WTC11 (cell line): ENCODE data around the gene WNT8B. TPM values are rescaled to one million over a fixed set of nuclear protein-coding genes. Genes with fewer than 3 reads are reported as not detected.

Source experiments
- ATAC-seq: fragments of 200-7000 bp; cut with Tn5 transposase; 2 replicates; pipeline ENCODE4 v1.10.0; 2021; ENCODE audit warnings: mild to moderate bottlenecking, moderate library complexity
- CTCF ChIA-PET: fragments of 300-600 bp; sonication (Branson Sonifier 250); formaldehyde crosslinking; loops from one replicate; lab custom pipeline; 2021; ENCODE audit warnings: antibody characterized with exemption; lab: Charles Lee
- POLR2A ChIA-PET: fragments of 350-600 bp; sonication (Branson Sonifier 250); formaldehyde crosslinking; loops from one replicate; lab custom pipeline; 2021; ENCODE audit warnings: antibody characterized with exemption; lab: Charles Lee
- DNase-seq: peaks from one replicate; pipeline ENCODE4 v3.0.0; 2021; ENCODE audit warnings: low spot score
- H3K27ac Mint-ChIP-seq: 2 replicates; pipeline ENCODE4 v1.8.0; 2021; ENCODE audit warnings: mixed read lengths
- H3K27me3 Mint-ChIP-seq: 2 replicates; pipeline ENCODE4 v1.8.0; 2021; ENCODE audit warnings: low read depth, mild to moderate bottlenecking, moderate library complexity, mixed read lengths
- H3K36me3 Mint-ChIP-seq: 2 replicates; pipeline ENCODE4 v1.8.0; 2021; ENCODE audit warnings: mixed read lengths
- H3K4me1 Mint-ChIP-seq: 2 replicates; pipeline ENCODE4 v1.8.0; 2022; ENCODE audit warnings: mixed read lengths
- H3K4me3 Mint-ChIP-seq: 2 replicates; pipeline ENCODE4 v1.8.0; 2021; ENCODE audit warnings: mild to moderate bottlenecking, moderate library complexity, mixed read lengths
- H3K9me3 Mint-ChIP-seq: 2 replicates; pipeline ENCODE4 v1.8.0; 2021; ENCODE audit warnings: mixed read lengths
- CREB1 ChIP-seq: sonication (generic); formaldehyde crosslinking; IDR thresholded peaks from 2 replicates; pipeline ENCODE4 v1.8.0; 2023; ENCODE audit warnings: mild to moderate bottlenecking, missing genetic modification reagents
- ELF4 ChIP-seq: sonication (generic); formaldehyde crosslinking; IDR thresholded peaks from 2 replicates; pipeline ENCODE4 v1.8.1; 2022; ENCODE audit warnings: low read depth, mild to moderate bottlenecking, moderate library complexity, missing genetic modification reagents
- GTF2I ChIP-seq: fragments of 250-450 bp; sonication (Bioruptor Pico); conservative IDR thresholded peaks from 2 replicates; pipeline ENCODE4 v1.4.0; 2021; ENCODE audit warnings: mild to moderate bottlenecking
- MYBL2 ChIP-seq: sonication (generic); formaldehyde crosslinking; IDR thresholded peaks from 2 replicates; pipeline ENCODE4 v1.8.1; 2023; ENCODE audit warnings: mild to moderate bottlenecking, moderate library complexity, missing genetic modification reagents
- NFATC4 ChIP-seq: fragments of 250-450 bp; sonication (Bioruptor Pico); IDR thresholded peaks from 2 replicates; pipeline ENCODE4 v1.9.0; 2021; ENCODE audit warnings: mild to moderate bottlenecking
- NFE2L1 ChIP-seq: sonication (generic); formaldehyde crosslinking; IDR thresholded peaks from 2 replicates; pipeline ENCODE4 v1.8.1; 2023; ENCODE audit warnings: missing genetic modification reagents
- NFYB ChIP-seq: sonication (generic); formaldehyde crosslinking; conservative IDR thresholded peaks from 2 replicates; pipeline ENCODE4 v1.8.0; 2022; ENCODE audit warnings: low read depth, missing genetic modification reagents
- OVOL2 ChIP-seq: fragments of 250-450 bp; sonication (Bioruptor Pico); IDR thresholded peaks from 2 replicates; pipeline ENCODE4 v1.9.0; 2021; ENCODE audit warnings: mild to moderate bottlenecking, borderline replicate concordance
- TCF7 ChIP-seq: sonication (generic); formaldehyde crosslinking; IDR thresholded peaks from 2 replicates; pipeline ENCODE4 v1.8.0; 2022; ENCODE audit warnings: mild to moderate bottlenecking, low read depth, missing genetic modification reagents, moderate library complexity
- ZNF121 ChIP-seq: sonication (generic); formaldehyde crosslinking; IDR thresholded peaks from 2 replicates; pipeline ENCODE4 v1.8.0; 2023; ENCODE audit warnings: missing genetic modification reagents
- ZNF219 ChIP-seq: sonication (generic); formaldehyde crosslinking; IDR thresholded peaks from 2 replicates; pipeline ENCODE4 v1.8.0; 2023; ENCODE audit warnings: missing genetic modification reagents, mild to moderate bottlenecking, borderline replicate concordance
- total RNA-seq: library from RNA; stranded (reverse); gene quantifications from 3 replicates; pipeline ENCODE4 v1.2.3, GENCODE V29; 2021
- TF ChIP-seq, protein P1 (sequence below): sonication (generic); formaldehyde crosslinking; IDR thresholded peaks from 2 replicates; pipeline ENCODE4 v1.8.0; 2022; ENCODE audit warnings: missing genetic modification reagents
- TF ChIP-seq, protein P2 (sequence below): fragments of 250-450 bp; sonication (Bioruptor Pico); IDR thresholded peaks from 2 replicates; pipeline ENCODE4 v1.9.0; 2021; ENCODE audit warnings: mild to moderate bottlenecking, borderline replicate concordance
- TF ChIP-seq, protein P3 (sequence below): sonication (generic); formaldehyde crosslinking; IDR thresholded peaks from 2 replicates; pipeline ENCODE4 v1.8.1; 2023; ENCODE audit warnings: mild to moderate bottlenecking, moderate library complexity, missing genetic modification reagents
- TF ChIP-seq, protein P4 (sequence below): sonication (generic); formaldehyde crosslinking; IDR thresholded peaks from 2 replicates; pipeline ENCODE4 v1.8.0; 2023; ENCODE audit warnings: missing genetic modification reagents
- TF ChIP-seq, protein P5 (sequence below): sonication (generic); formaldehyde crosslinking; IDR thresholded peaks from 2 replicates; pipeline ENCODE4 v1.8.0; 2022; ENCODE audit warnings: mild to moderate bottlenecking, missing genetic modification reagents
- TF ChIP-seq, protein P6 (sequence below): sonication (generic); formaldehyde crosslinking; IDR thresholded peaks from 2 replicates; pipeline ENCODE4 v1.8.0; 2022; ENCODE audit warnings: mild to moderate bottlenecking, missing genetic modification reagents

Gene WNT8B
- total RNA-seq, 1 experiment from 2014 or later = 0.68 TPM

DNA sequence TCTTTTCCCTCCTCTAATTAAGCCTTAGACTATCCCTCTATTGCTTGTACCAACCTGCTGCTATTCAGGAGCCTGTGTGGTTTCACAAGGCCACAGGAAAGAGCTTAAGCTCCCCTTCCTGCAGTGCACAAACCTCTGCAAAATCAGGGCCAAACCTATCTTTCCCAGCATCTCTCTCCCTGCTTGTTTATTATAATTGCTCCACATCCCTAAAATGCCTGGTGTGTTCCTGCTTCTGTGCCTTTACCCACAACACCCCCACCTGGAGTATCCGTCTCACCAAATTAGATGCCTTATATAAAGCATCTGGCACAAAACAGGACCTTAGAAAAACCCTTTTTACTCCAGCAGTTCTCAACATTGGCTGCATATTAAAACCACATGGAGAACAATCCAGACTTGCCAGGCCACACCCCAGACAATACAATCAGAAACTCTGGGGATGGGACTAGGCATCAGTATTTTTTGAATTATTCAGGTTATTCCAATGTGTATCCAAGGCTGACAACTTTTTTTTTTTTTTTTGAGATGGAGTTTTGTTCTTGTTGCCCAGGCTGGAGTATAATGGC, 40.2 kb downstream of the WNT8B start (continued):
- TF ChIP-seq, protein P1, sequence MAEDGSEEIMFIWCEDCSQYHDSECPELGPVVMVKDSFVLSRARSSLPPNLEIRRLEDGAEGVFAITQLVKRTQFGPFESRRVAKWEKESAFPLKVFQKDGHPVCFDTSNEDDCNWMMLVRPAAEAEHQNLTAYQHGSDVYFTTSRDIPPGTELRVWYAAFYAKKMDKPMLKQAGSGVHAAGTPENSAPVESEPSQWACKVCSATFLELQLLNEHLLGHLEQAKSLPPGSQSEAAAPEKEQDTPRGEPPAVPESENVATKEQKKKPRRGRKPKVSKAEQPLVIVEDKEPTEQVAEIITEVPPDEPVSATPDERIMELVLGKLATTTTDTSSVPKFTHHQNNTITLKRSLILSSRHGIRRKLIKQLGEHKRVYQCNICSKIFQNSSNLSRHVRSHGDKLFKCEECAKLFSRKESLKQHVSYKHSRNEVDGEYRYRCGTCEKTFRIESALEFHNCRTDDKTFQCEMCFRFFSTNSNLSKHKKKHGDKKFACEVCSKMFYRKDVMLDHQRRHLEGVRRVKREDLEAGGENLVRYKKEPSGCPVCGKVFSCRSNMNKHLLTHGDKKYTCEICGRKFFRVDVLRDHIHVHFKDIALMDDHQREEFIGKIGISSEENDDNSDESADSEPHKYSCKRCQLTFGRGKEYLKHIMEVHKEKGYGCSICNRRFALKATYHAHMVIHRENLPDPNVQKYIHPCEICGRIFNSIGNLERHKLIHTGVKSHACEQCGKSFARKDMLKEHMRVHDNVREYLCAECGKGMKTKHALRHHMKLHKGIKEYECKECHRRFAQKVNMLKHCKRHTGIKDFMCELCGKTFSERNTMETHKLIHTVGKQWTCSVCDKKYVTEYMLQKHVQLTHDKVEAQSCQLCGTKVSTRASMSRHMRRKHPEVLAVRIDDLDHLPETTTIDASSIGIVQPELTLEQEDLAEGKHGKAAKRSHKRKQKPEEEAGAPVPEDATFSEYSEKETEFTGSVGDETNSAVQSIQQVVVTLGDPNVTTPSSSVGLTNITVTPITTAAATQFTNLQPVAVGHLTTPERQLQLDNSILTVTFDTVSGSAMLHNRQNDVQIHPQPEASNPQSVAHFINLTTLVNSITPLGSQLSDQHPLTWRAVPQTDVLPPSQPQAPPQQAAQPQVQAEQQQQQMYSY (CRISPR knock-in tag) = no peak
- TF ChIP-seq, protein P2, sequence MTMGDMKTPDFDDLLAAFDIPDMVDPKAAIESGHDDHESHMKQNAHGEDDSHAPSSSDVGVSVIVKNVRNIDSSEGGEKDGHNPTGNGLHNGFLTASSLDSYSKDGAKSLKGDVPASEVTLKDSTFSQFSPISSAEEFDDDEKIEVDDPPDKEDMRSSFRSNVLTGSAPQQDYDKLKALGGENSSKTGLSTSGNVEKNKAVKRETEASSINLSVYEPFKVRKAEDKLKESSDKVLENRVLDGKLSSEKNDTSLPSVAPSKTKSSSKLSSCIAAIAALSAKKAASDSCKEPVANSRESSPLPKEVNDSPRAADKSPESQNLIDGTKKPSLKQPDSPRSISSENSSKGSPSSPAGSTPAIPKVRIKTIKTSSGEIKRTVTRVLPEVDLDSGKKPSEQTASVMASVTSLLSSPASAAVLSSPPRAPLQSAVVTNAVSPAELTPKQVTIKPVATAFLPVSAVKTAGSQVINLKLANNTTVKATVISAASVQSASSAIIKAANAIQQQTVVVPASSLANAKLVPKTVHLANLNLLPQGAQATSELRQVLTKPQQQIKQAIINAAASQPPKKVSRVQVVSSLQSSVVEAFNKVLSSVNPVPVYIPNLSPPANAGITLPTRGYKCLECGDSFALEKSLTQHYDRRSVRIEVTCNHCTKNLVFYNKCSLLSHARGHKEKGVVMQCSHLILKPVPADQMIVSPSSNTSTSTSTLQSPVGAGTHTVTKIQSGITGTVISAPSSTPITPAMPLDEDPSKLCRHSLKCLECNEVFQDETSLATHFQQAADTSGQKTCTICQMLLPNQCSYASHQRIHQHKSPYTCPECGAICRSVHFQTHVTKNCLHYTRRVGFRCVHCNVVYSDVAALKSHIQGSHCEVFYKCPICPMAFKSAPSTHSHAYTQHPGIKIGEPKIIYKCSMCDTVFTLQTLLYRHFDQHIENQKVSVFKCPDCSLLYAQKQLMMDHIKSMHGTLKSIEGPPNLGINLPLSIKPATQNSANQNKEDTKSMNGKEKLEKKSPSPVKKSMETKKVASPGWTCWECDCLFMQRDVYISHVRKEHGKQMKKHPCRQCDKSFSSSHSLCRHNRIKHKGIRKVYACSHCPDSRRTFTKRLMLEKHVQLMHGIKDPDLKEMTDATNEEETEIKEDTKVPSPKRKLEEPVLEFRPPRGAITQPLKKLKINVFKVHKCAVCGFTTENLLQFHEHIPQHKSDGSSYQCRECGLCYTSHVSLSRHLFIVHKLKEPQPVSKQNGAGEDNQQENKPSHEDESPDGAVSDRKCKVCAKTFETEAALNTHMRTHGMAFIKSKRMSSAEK = no peak
- TF ChIP-seq GTF2I (CRISPR knock-in tag) = no peak

DNA sequence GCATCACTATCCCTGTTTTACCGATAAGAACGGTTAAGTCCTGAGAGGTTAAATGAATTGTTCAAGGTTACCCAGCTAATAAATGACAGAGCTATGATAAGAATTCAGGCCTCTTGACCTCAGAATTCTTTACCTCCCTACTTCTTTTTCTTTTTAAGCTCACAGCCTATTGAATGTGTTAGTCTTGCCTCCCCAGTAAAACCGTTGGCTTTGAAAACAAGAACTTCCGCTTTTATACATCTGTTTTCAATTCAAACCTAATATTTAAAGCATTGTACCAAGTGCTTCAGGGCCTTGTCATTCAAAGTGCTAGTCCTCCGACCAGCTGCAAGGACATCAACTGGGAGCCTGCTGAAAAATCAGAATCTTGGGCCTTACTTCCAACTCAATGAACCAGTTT, 41.3 kb downstream of the WNT8B start:
- ATAC-seq = no peak
- CTCF ChIA-PET = interaction anchor here (0.9 to 6.5 kb wide), 3 partner anchors 15 to 36 kb away, joined by 3 to 120 read pairs (median 8); no protein-coding TSS in a partner anchor
- POLR2A ChIA-PET = no interaction called here
- H3K4me1 Mint-ChIP-seq = peaks cover 6% of the 10 kb centered on the region; the same call in 1 of the 2 replicates
- no peak overlapping the region for H3K27ac Mint-ChIP-seq
- H3K27me3 Mint-ChIP-seq = peaks cover 82% of the 10 kb centered on the region
- H3K4me3 Mint-ChIP-seq = no peak overlapping the region
- H3K9me3 Mint-ChIP-seq = no peaks in the 10 kb centered on the region
- DNase-seq = no peak
- H3K36me3 Mint-ChIP-seq = no peaks in the 10 kb centered on the region
- TF ChIP-seq ZNF121 (no peak), NFATC4 (CRISPR knock-in tag) (no peak), TCF7 (CRISPR knock-in tag) (no peak), NFE2L1 (CRISPR knock-in tag) (no peak), ZNF219 (CRISPR knock-in tag) (no peak), MYBL2 (no peak), ELF4 (CRISPR knock-in tag) (no peak), NFYB (CRISPR knock-in tag) (no peak), CREB1 (no peak), OVOL2 (CRISPR knock-in tag) (no peak)
- TF ChIP-seq, protein P3, sequence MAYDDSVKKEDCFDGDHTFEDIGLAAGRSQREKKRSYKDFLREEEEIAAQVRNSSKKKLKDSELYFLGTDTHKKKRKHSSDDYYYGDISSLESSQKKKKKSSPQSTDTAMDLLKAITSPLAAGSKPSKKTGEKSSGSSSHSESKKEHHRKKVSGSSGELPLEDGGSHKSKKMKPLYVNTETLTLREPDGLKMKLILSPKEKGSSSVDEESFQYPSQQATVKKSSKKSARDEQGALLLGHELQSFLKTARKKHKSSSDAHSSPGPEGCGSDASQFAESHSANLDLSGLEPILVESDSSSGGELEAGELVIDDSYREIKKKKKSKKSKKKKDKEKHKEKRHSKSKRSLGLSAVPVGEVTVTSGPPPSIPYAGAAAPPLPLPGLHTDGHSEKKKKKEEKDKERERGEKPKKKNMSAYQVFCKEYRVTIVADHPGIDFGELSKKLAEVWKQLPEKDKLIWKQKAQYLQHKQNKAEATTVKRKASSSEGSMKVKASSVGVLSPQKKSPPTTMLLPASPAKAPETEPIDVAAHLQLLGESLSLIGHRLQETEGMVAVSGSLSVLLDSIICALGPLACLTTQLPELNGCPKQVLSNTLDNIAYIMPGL = no peak
- TF ChIP-seq, protein P4, sequence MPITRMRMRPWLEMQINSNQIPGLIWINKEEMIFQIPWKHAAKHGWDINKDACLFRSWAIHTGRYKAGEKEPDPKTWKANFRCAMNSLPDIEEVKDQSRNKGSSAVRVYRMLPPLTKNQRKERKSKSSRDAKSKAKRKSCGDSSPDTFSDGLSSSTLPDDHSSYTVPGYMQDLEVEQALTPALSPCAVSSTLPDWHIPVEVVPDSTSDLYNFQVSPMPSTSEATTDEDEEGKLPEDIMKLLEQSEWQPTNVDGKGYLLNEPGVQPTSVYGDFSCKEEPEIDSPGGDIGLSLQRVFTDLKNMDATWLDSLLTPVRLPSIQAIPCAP (CRISPR knock-in tag) = no peak
- TF ChIP-seq, protein P2 = no peak
- TF ChIP-seq, protein P5, sequence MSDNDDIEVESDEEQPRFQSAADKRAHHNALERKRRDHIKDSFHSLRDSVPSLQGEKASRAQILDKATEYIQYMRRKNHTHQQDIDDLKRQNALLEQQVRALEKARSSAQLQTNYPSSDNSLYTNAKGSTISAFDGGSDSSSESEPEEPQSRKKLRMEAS = no peak
- TF ChIP-seq, protein P6, sequence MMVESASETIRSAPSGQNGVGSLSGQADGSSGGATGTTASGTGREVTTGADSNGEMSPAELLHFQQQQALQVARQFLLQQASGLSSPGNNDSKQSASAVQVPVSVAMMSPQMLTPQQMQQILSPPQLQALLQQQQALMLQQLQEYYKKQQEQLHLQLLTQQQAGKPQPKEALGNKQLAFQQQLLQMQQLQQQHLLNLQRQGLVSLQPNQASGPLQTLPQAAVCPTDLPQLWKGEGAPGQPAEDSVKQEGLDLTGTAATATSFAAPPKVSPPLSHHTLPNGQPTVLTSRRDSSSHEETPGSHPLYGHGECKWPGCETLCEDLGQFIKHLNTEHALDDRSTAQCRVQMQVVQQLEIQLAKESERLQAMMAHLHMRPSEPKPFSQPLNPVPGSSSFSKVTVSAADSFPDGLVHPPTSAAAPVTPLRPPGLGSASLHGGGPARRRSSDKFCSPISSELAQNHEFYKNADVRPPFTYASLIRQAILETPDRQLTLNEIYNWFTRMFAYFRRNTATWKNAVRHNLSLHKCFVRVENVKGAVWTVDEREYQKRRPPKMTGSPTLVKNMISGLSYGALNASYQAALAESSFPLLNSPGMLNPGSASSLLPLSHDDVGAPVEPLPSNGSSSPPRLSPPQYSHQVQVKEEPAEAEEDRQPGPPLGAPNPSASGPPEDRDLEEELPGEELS (CRISPR knock-in tag) = no peak
